ENCODE measurements around the gene PITPNC1. TPM values are rescaled to one million over a fixed set of nuclear protein-coding genes. Genes with fewer than 3 reads are reported as not detected.
"Not testable (repeated sequence)": the region's sequence is repeated elsewhere in the genome, so short reads cannot be mapped to it uniquely, and the experiment has no call there.

Gene PITPNC1
- total and polyA plus RNA-seq, 12 donors, result 6.6 to 28.0 (median 11.5) TPM

GRCh38 chr17:67625971-67626370 is 248.9 kb downstream of the PITPNC1 start:
- Histone ChIP-seq H3K9me3 (no peaks in the 10 kb centered on the region), H3K4me3 (no peak overlapping the region), H3K4me1 (peaks cover 0 to 14% (median 0%) of the 10 kb centered on the region in 9 donors), H3K36me3 (peaks cover 0 to 10% (median 0%) of the 10 kb centered on the region in 9 donors), H3K27me3 (no peaks in the 10 kb centered on the region), H3K27ac (no peak overlapping the region)
- 99% methylated on average over 4 of the region's 4 CpGs for WGBS, 2 donors
- intact Hi-C loops (cut with DNase I), result loop anchor here in 3 of 10 donors (5.0 kb wide), 2 partner anchors 244 to 249 kb away; partner anchors contain the start of gene PITPNC1 (in 2 of the 3)
- DNase-seq (no peak), ATAC-seq (no peak)
- TF ChIP-seq CTCF (IDR thresholded peaks at IDR 0.05), result no peak

- Histone ChIP-seq H3K27me3 (no peaks in the 10 kb centered on the region), H3K27ac (no peak overlapping the region), H3K4me3 (no peak overlapping the region), H3K36me3 (peaks cover 0 to 29% (median 0%) of the 10 kb centered on the region in 9 donors), H3K9me3 (no peaks in the 10 kb centered on the region), H3K4me1 (peaks cover 0 to 26% (median 9%) of the 10 kb centered on the region in 9 donors)
- TF ChIP-seq CTCF (IDR thresholded peaks at IDR 0.05), result peak in 4 of 9 donors; percentile 12 to 28 (median 21)
- intact Hi-C loops (cut with DNase I), result loop anchor here in 3 of 10 donors (5.0 kb wide), 2 partner anchors 246 to 251 kb away; partner anchors contain the start of gene PITPNC1 (in 2 of the 3)
- DNase-seq, result peak in 1 of 2 donors; percentile 16
- peak in 6 of 8 donors; percentile 21 to 59 (median 48) for ATAC-seq
- 62 to 70% methylated on average over 8 of the region's 8 CpGs for WGBS, 2 donors
These were observed 251.5 kb downstream of the PITPNC1 start for GRCh38 chr17:67628580-67629013.

- peak overlapping the region in 2 of 10 donors; percentile 12 to 31 for H3K27ac ChIP-seq
- TF ChIP-seq CTCF (IDR thresholded peaks at IDR 0.05), result peak in 7 of 9 donors; percentile 36 to 65 (median 53)
- H3K27me3 ChIP-seq, result no peaks in the 10 kb centered on the region
- H3K4me3 ChIP-seq, result no peak overlapping the region
- intact Hi-C loops (cut with DNase I), result loop anchor here in 8 of 10 donors (2.0 to 10.0 kb wide), 5 partner anchors 55 to 255 kb away; partner anchors contain the start of gene PITPNC1 (in 6 of the 8)
- WGBS, 2 donors, result 36 to 47% methylated on average over 4 of the region's 4 CpGs
- peak in 2 of 8 donors; percentile 35 to 50 for ATAC-seq
- peaks cover 0 to 36% (median 0%) of the 10 kb centered on the region in 9 donors for H3K36me3 ChIP-seq
- no peaks in the 10 kb centered on the region for H3K9me3 ChIP-seq
- no peak for DNase-seq
- H3K4me1 ChIP-seq, result peaks cover 0 to 36% (median 13%) of the 10 kb centered on the region in 9 donors
These were observed 252.9 kb downstream of the PITPNC1 start for GRCh38 chr17:67629971-67630320.

- H3K4me1 ChIP-seq, result peaks cover 0 to 41% (median 13%) of the 10 kb centered on the region in 9 donors
- intact Hi-C loops (cut with DNase I), result loop anchor here in 6 of 10 donors (2.0 to 10.0 kb wide), 4 partner anchors 54 to 256 kb away; partner anchors contain the start of gene PITPNC1 (in 4 of the 6)
- H3K4me3 ChIP-seq, H3K27ac ChIP-seq, H3K27me3 ChIP-seq, ATAC-seq, DNase-seq, H3K9me3 ChIP-seq: not testable (repeated sequence)
- WGBS, 2 donors, result 97 to 99% methylated on average over 7 of the region's 7 CpGs
- peaks cover 0 to 32% (median 0%) of the 10 kb centered on the region in 9 donors for H3K36me3 ChIP-seq
These were observed 253.8 kb downstream of the PITPNC1 start for GRCh38 chr17:67630836-67631235.

- no peak for TF ChIP-seq CTCF (IDR thresholded peaks at IDR 0.05)
- DNase-seq, result no peak
- Histone ChIP-seq H3K36me3 (peaks cover 0 to 32% (median 0%) of the 10 kb centered on the region in 9 donors), H3K27me3 (no peaks in the 10 kb centered on the region), H3K4me3 (no peak overlapping the region), H3K27ac (no peak overlapping the region), H3K4me1 (peaks cover 0 to 50% (median 15%) of the 10 kb centered on the region in 9 donors), H3K9me3 (no peaks in the 10 kb centered on the region)
- ATAC-seq, result no peak
- 90 to 93% methylated on average over 8 of the region's 8 CpGs for WGBS, 2 donors
- intact Hi-C loops (cut with DNase I), result loop anchor here in 5 of 10 donors (5.0 to 10.0 kb wide), 3 partner anchors 53 to 257 kb away; partner anchors contain the start of gene PITPNC1 (in 4 of the 5)
These were observed 255.1 kb downstream of the PITPNC1 start for GRCh38 chr17:67632141-67632540.
